Osteocyte (in vitro differentiated cells): Measurements from ENCODE around the gene SERHL2. TPM values are rescaled to one million over a fixed set of nuclear protein-coding genes. Genes with fewer than 3 reads are reported as not detected.

Experiments used
- DNase-seq: peaks from one replicate; pipeline ENCODE4 v3.0.0; 2021; ENCODE audit warnings: mixed read lengths; ENCODE audit not compliant: unreplicated experiment; ENCODE audit errors: extremely low spot score
- H3K27ac Mint-ChIP-seq: one replicate; pipeline ENCODE4 v1.8.0; 2021; ENCODE audit warnings: mild to moderate bottlenecking, mixed read lengths; ENCODE audit not compliant: unreplicated experiment
- H3K27me3 Mint-ChIP-seq: one replicate; pipeline ENCODE4 v1.8.0; 2021; ENCODE audit warnings: mixed read lengths; ENCODE audit not compliant: unreplicated experiment
- H3K36me3 Mint-ChIP-seq: one replicate; pipeline ENCODE4 v1.8.0; 2021; ENCODE audit warnings: mixed read lengths; ENCODE audit not compliant: unreplicated experiment
- H3K4me1 Mint-ChIP-seq: one replicate; pipeline ENCODE4 v1.8.0; 2021; ENCODE audit warnings: mixed read lengths; ENCODE audit not compliant: unreplicated experiment
- H3K4me3 Mint-ChIP-seq: one replicate; pipeline ENCODE4 v1.8.0; 2021; ENCODE audit warnings: mild to moderate bottlenecking, moderate library complexity, mixed read lengths; ENCODE audit not compliant: unreplicated experiment
- H3K9me3 Mint-ChIP-seq: one replicate; pipeline ENCODE4 v1.8.0; 2021; ENCODE audit warnings: mixed read lengths; ENCODE audit not compliant: unreplicated experiment
- CTCF ChIP-seq: fragments of 200-600 bp; sonication (generic); IDR thresholded peaks from 2 replicates; pipeline ENCODE4 v1.5.0; 2021; ENCODE audit warnings: antibody characterized with exemption, mild to moderate bottlenecking, moderate library complexity
- total RNA-seq: library from RNA; stranded (reverse); gene quantifications from 2 replicates; pipeline ENCODE4 v1.2.1, GENCODE V29; 2021

SERHL2 gene
- total RNA-seq, 1 donor from 2014 or later: 1.3 TPM

DNA sequence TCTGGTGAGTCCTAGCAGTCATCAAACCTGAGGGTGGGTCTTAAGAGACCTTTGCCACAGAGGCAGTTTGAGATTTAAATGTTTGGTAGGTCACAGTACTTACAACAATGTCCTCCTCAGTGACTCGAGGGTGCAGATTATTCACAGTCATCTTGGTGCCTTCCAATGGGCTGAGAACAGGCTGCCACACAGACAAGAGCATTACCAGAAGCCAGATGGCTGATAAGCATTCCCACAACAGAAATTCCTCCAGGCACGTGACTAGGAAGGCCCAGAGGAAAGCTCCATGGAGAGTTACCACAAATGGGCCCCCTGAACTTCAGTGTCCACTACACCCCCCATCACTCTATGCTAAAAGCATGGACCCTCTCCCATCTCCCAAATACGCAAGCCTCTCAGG is 41.7 kb downstream of the SERHL2 start:
- H3K36me3 Mint-ChIP-seq: peaks cover 47% of the 10 kb centered on the region
- H3K27ac Mint-ChIP-seq: no peak overlapping the region
- TF ChIP-seq CTCF: no peak
- H3K4me3 Mint-ChIP-seq: no peak overlapping the region
- no peak for DNase-seq
- no peaks in the 10 kb centered on the region for H3K4me1 Mint-ChIP-seq
- H3K27me3 Mint-ChIP-seq: no peaks in the 10 kb centered on the region
- no peaks in the 10 kb centered on the region for H3K9me3 Mint-ChIP-seq

DNA sequence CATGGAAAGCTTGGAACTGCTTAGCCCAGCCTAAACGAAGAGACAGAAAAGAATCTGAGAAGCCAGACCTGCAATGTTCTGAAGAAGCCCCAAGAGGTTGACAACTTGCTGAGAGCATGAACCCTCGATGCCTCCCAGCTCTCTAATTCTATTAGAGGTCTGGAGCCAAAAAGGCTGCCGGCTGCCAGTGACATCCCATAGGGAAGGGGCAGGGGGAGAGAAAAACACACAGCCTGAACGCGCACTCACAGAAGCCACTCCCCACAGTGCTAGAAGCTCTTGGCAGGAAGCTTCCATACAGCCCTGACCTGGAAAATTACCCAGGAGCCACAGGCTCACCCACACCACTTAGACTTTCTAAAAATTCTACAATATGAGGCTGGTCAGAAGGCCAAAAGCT is 42.6 kb downstream of the SERHL2 start:
- H3K4me1 Mint-ChIP-seq: no peaks in the 10 kb centered on the region
- peaks cover 46% of the 10 kb centered on the region for H3K36me3 Mint-ChIP-seq
- no peaks in the 10 kb centered on the region for H3K9me3 Mint-ChIP-seq
- no peak for DNase-seq
- no peak overlapping the region for H3K27ac Mint-ChIP-seq
- no peak for TF ChIP-seq CTCF
- H3K4me3 Mint-ChIP-seq: no peak overlapping the region
- H3K27me3 Mint-ChIP-seq: no peaks in the 10 kb centered on the region

- Mint-ChIP-seq H3K36me3 (peaks cover 49% of the 10 kb centered on the region), H3K4me1 (no peaks in the 10 kb centered on the region), H3K27ac (no peak overlapping the region), H3K27me3 (no peaks in the 10 kb centered on the region), H3K4me3 (no peak overlapping the region), H3K9me3 (no peaks in the 10 kb centered on the region)
- DNase-seq: no peak
- TF ChIP-seq CTCF: no peak
These were observed 43.2 kb downstream of the SERHL2 start for GRCh38 chr22:42596863-42597530.

DNA sequence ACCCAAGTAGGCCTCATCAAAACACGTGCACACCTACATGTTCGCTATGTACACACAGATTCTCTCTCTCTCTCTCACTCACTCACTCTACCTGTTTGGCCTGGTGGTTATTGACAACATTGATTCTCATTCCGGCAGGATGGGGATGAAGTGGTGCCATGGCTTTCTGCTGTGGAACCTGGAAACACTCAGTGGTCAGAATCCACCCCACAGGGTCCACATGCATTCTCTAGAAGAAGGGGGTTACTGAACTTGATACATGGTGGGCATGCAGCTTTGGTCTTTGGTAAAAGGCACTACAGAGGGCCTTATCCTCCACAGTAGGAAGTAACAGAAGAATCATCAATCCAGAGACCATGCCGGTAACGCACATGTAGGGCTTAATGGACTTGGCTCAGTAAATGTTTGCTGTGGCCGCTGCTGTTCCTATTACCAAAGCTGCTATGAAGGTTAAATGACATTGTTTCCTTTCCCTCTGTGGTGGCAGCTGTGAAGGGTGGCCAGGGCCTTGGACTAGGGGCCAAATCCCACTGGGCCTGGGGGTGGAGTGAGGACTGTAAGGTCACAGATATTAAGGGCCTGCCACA is 48.2 kb downstream of the SERHL2 start:
- Mint-ChIP-seq H3K27ac (no peak overlapping the region), H3K4me1 (peaks cover 20% of the 10 kb centered on the region), H3K9me3 (no peaks in the 10 kb centered on the region), H3K27me3 (no peaks in the 10 kb centered on the region), H3K36me3 (peaks cover 41% of the 10 kb centered on the region), H3K4me3 (no peak overlapping the region)
- DNase-seq: no peak
- no peak for TF ChIP-seq CTCF

- no peaks in the 10 kb centered on the region for H3K27me3 Mint-ChIP-seq
- no peak for TF ChIP-seq CTCF
These were observed 48.7 kb downstream of the SERHL2 start for GRCh38 chr22:42602470-42602869.

More at GRCh38 chr22:42602470-42602869, 48.7 kb downstream of the SERHL2 start:
- Mint-ChIP-seq H3K4me3 (no peak overlapping the region), H3K9me3 (no peaks in the 10 kb centered on the region), H3K36me3 (peaks cover 39% of the 10 kb centered on the region), H3K27ac (no peak overlapping the region), H3K4me1 (peaks cover 22% of the 10 kb centered on the region)
- no peak for DNase-seq
